ENCODE data around the gene PDSS2. TPM values are rescaled to one million over a fixed set of nuclear protein-coding genes. Genes with fewer than 3 reads are reported as not detected.
A peak's percentile ranks its signal among the peaks of the same experiment; 100 is the strongest.

PDSS2 gene
- total RNA-seq, 1 experiment from 2014 or later, result 17.8 TPM

- no peak overlapping the region for H3K4me2 ChIP-seq
- no peaks in the 10 kb centered on the region for H3K27me3 ChIP-seq (ENCODE audit: insufficient read depth, low read depth)
- H3K79me2 ChIP-seq (ENCODE audit: low read depth), result peaks cover 3% of the 10 kb centered on the region; the same call in 1 of the 2 replicates
- H3K4me3 ChIP-seq, result no peak overlapping the region
- POLR2A ChIA-PET (ENCODE audit: unreplicated experiment), result no interaction called here
- no peaks in the 10 kb centered on the region for H3K9me2 ChIP-seq (ENCODE audit: insufficient read depth)
- H3K27ac ChIP-seq, result no peak overlapping the region
- no peak for DNase-seq
- TF ChIP-seq EZH2 (IDR thresholded peaks at IDR 0.05; ENCODE audit: low read depth), result no peak
- TF ChIP-seq, protein P1, sequence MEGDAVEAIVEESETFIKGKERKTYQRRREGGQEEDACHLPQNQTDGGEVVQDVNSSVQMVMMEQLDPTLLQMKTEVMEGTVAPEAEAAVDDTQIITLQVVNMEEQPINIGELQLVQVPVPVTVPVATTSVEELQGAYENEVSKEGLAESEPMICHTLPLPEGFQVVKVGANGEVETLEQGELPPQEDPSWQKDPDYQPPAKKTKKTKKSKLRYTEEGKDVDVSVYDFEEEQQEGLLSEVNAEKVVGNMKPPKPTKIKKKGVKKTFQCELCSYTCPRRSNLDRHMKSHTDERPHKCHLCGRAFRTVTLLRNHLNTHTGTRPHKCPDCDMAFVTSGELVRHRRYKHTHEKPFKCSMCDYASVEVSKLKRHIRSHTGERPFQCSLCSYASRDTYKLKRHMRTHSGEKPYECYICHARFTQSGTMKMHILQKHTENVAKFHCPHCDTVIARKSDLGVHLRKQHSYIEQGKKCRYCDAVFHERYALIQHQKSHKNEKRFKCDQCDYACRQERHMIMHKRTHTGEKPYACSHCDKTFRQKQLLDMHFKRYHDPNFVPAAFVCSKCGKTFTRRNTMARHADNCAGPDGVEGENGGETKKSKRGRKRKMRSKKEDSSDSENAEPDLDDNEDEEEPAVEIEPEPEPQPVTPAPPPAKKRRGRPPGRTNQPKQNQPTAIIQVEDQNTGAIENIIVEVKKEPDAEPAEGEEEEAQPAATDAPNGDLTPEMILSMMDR (conservative IDR thresholded peaks at IDR 0.05), result no peak
- intact Hi-C loops (cut with micrococcal nuclease; ENCODE audit: unreplicated experiment), result no loop called here
- no peaks in the 10 kb centered on the region for H3K36me3 ChIP-seq (ENCODE audit: low read depth)
- CTCF ChIA-PET, result no interaction called here
- no TSS peak for BruUV-seq (replicated peaks)
- peaks cover 3% of the 10 kb centered on the region; the same call in 1 of the 2 replicates for H4K20me1 ChIP-seq (ENCODE audit: insufficient read depth)
- 0 out of 2 replicates have a peak, but pooled peaks cover 11% of the 10 kb centered on the region for H3K4me1 ChIP-seq (replicated peaks; ENCODE audit: insufficient read depth)
- peaks cover 6% of the 10 kb centered on the region; the same call in 1 of the 2 replicates for H3K9me3 ChIP-seq (ENCODE audit: insufficient read depth, low read depth)
- no peak overlapping the region for H2AFZ ChIP-seq
- no peaks in the 10 kb centered on the region for H3F3A ChIP-seq (ENCODE audit: insufficient read depth, low read depth)
Observed at GRCh38 chr6:107386904-107387303, 72.5 kb downstream of the PDSS2 start.

DNA sequence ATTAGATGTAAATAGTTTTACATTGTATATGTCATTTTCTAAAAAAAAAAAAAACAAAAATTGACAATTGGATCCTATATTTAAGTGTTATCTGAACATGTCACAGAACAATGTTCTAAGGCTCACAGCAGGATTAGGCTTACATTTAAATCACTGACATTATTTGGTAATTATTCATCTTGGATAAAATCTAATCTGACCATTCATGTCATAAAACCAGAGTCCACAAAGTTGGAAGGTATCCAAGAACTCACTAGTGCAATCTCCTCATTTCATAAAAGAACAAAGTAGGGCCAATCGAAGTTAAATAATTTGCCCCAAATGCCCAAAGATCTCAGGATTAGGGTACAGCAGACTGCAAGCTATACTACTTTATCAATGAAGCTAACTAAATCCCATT, 73.0 kb downstream of the PDSS2 start:
- DNase-seq, result peak in 1 of 2 experiments; percentile 40
- Histone ChIP-seq H3K27me3 (ENCODE audit: insufficient read depth, low read depth) (no peaks in the 10 kb centered on the region), H3K36me3 (ENCODE audit: low read depth) (no peaks in the 10 kb centered on the region), H3F3A (ENCODE audit: insufficient read depth, low read depth) (no peaks in the 10 kb centered on the region), H3K9me3 (ENCODE audit: insufficient read depth, low read depth) (peaks cover 6% of the 10 kb centered on the region; the same call in 1 of the 2 replicates), H3K27ac (no peak overlapping the region), H3K9me2 (ENCODE audit: insufficient read depth) (no peaks in the 10 kb centered on the region), H3K79me2 (ENCODE audit: low read depth) (peaks cover 3% of the 10 kb centered on the region; the same call in 1 of the 2 replicates), H2AFZ (no peak overlapping the region), H3K4me1 (replicated peaks; ENCODE audit: insufficient read depth) (0 out of 2 replicates have a peak, but pooled peaks cover 11% of the 10 kb centered on the region), H3K4me2 (no peak overlapping the region), H3K4me3 (no peak overlapping the region), H4K20me1 (ENCODE audit: insufficient read depth) (peaks cover 3% of the 10 kb centered on the region; the same call in 1 of the 2 replicates)
- TF ChIP-seq EZH2 (IDR thresholded peaks at IDR 0.05; ENCODE audit: low read depth), result no peak
- TF ChIP-seq, protein P1 (conservative IDR thresholded peaks at IDR 0.05), result no peak
- no TSS peak for BruUV-seq (replicated peaks)
- intact Hi-C loops (cut with micrococcal nuclease; ENCODE audit: unreplicated experiment), result no loop called here
- CTCF ChIA-PET, result no interaction called here
- POLR2A ChIA-PET (ENCODE audit: unreplicated experiment), result no interaction called here

DNA sequence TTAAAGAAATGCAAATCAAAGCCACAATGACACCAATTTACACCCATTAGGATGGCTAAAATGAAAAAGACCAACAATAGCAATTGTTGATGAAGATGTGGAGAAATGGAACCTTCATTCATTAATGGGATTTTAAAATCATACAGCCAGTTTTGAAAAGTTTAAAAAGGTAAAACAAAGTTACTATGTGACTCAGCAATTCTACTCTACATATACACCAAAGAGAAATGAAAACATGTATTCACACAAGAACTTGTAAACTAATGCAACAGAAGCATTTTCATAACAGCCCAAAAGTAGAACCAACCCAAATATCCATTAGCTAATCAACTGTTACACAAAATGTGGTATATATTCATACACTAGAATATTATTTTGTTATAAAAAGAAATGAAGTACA, 75.7 kb downstream of the PDSS2 start:
- no peak overlapping the region; the same call in 1 of the 2 replicates for H3K27ac ChIP-seq
- ChIA-PET CTCF (no interaction called here), POLR2A (ENCODE audit: unreplicated experiment) (no interaction called here)
- intact Hi-C loops (cut with micrococcal nuclease; ENCODE audit: unreplicated experiment), result no loop called here
- H3K9me2 ChIP-seq (ENCODE audit: insufficient read depth), result no peaks in the 10 kb centered on the region
- no peaks in the 10 kb centered on the region for H3K36me3 ChIP-seq (ENCODE audit: low read depth)
- H3K4me3 ChIP-seq, result no peak overlapping the region
- TF ChIP-seq, protein P1 (conservative IDR thresholded peaks at IDR 0.05), result no peak
- no peak for TF ChIP-seq EZH2 (IDR thresholded peaks at IDR 0.05; ENCODE audit: low read depth)
- no peaks in the 10 kb centered on the region for H3F3A ChIP-seq (ENCODE audit: insufficient read depth, low read depth)
- no TSS peak for BruUV-seq (replicated peaks)
- no peak for DNase-seq
- H4K20me1 ChIP-seq (ENCODE audit: insufficient read depth), result peaks cover 3% of the 10 kb centered on the region; the same call in 1 of the 2 replicates
- H3K4me2 ChIP-seq, result no peak overlapping the region
- peaks cover 6% of the 10 kb centered on the region; the same call in 1 of the 2 replicates for H3K9me3 ChIP-seq (ENCODE audit: insufficient read depth, low read depth)
- H3K79me2 ChIP-seq (ENCODE audit: low read depth), result peaks cover 3% of the 10 kb centered on the region; the same call in 1 of the 2 replicates
- H2AFZ ChIP-seq, result no peak overlapping the region
- H3K4me1 ChIP-seq (replicated peaks; ENCODE audit: insufficient read depth), result 0 out of 2 replicates have a peak, but pooled peaks cover 11% of the 10 kb centered on the region
- no peaks in the 10 kb centered on the region for H3K27me3 ChIP-seq (ENCODE audit: insufficient read depth, low read depth)
